C1 segment of cervical spinal cord (tissue), 14 donors: Measurements from ENCODE around the gene TARBP2.

ENCODE experiments used
- DNase-seq, 14 donors: peaks; one replicate each; lab custom pipeline; 2025; lab: John Stamatoyannopoulos, UW

Gene TARBP2

GRCh38 chr12:53495903-53496751 lies 5.0 kb upstream of the TARBP2 start:
- DNase-seq = peak in 3 of 14 donors; percentile 10 to 40 (median 14)

GRCh38 chr12:53496752-53497032 lies 4.4 kb upstream of the TARBP2 start:
- DNase-seq = no peak

- no peak for DNase-seq
Observed at GRCh38 chr12:53497461-53497860, 3.6 kb upstream of the TARBP2 start.

DNA sequence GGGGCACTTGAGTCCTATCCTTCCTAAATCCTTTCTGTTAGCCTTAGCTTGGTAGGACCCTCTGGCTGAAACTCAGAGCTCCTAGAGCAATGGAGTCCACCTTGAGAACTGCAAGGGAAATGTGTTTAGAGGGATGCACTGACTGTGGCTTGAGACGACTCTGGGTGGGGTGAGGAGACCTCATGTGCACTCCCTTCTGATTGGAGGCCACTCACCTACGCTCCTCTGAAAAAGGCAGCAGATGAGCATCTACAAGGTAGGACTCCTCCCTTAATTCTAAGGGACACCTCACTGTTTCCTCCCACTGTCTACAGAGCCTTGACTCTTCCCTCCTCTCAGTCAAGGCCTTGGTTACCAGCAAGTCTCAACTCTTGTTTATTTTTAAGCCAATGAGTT lies 2.9 kb upstream of the TARBP2 start:
- peak in 1 of 14 donors; percentile 60 for DNase-seq

DNA sequence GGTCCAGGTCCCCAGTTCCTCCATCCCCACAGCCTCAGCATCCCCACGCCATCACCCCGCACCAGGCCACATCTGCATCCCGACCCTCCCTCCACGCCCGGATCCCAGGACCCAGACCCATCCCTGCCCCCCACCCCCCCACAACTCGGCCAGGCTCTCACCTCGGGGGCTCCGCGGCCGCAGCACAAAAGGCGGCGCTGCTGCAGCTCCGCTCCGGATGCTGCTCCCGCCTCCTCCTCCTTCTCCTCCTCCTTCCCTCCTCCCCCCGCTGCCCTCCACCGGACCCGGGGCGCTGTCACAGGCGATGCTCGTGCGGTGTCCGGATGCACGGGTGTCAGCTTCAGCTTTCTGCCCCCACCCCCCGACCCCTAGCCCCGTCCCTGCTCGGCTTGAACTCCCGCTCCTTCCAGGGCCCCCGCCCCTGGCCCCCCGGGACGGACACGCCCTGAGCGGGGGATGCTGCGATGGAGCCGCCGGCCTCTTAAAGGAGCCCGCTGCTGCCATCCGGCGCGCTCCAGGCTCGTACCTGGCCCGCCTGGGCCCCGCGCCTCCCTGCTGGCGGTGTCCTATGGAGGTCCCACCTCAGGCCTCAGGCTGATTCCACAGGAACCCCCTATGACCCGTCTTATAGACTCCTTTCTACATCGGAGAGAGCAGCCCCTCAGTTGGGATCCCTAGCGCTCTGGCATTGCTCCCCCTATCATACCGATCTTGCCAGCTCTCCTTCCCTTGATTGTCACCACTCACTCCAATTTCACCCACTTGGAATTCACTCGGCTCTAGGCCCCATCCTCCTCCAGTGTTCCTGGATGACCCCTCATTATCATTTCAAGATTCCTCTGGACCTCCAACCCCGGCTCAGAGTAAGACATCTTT lies 1.6 kb upstream of the TARBP2 start, which contains the start of gene MAP3K12:
Gene MAP3K12, minus strand, starts transcription at position 193 of the 876 bp plus-strand sequence. CDS start 12,067 bp downstream, outside the sequence.
- DNase-seq = peak in 13 of 14 donors; percentile 18 to 89 (median 65)

DNA sequence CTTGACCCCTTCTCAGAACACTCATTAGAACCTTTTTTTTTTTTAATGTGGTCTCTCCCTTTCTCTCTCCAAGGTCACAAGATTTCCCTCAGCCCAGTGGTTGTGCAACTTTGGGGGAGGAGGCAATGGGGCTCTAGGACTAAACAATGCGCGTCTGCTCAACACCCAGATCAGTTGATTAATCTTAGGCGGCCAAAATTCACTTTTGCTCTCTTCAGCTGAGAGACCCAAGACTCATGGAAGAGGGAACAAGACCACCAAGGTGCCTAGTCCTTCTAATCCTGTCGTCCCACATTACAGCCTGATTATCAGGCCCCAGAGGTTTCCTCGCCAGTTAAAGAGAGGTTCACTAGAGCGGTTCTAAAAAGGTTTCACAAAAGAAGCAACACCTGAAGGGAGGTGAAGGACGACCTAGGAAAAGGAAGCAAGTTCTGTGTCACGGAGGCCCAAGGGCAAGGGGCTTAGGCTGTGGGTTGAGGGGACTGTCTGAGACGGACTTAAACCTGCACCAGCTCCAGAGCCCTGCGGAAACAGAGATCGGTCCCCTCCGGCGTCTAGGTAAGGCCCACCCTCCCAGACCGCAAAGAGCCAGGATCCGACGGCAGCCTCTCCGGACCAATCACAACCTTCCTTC lies 824 bp upstream of the TARBP2 start:
- peak in 4 of 14 donors; percentile 43 to 83 (median 61) for DNase-seq

DNA sequence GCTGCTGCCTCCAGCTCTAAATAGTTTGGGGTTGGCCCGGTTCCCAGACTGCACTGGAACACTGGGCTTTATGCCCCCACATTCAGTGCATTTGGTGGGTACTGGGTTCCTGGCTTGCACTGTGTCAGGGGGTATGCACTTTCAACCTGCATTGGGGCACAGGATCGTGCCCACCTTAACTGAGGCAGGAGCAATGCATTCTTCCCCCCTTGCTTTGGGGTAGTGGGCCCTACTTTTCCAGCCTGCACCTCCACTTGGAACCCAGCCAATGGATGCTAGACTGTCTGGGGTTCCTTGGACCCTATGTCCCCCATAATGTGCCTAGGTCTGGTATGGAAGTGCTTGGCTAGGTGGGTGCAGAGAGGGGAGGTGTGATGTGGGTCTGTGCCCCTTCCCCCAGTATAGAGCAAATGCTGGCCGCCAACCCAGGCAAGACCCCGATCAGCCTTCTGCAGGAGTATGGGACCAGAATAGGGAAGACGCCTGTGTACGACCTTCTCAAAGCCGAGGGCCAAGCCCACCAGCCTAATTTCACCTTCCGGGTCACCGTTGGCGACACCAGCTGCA lies 615 bp downstream of the TARBP2 start:
- peak in 2 of 14 donors; percentile 41 to 52 for DNase-seq

- no peak for DNase-seq
Observed at GRCh38 chr12:53502331-53502730, 1.2 kb downstream of the TARBP2 start.

DNA sequence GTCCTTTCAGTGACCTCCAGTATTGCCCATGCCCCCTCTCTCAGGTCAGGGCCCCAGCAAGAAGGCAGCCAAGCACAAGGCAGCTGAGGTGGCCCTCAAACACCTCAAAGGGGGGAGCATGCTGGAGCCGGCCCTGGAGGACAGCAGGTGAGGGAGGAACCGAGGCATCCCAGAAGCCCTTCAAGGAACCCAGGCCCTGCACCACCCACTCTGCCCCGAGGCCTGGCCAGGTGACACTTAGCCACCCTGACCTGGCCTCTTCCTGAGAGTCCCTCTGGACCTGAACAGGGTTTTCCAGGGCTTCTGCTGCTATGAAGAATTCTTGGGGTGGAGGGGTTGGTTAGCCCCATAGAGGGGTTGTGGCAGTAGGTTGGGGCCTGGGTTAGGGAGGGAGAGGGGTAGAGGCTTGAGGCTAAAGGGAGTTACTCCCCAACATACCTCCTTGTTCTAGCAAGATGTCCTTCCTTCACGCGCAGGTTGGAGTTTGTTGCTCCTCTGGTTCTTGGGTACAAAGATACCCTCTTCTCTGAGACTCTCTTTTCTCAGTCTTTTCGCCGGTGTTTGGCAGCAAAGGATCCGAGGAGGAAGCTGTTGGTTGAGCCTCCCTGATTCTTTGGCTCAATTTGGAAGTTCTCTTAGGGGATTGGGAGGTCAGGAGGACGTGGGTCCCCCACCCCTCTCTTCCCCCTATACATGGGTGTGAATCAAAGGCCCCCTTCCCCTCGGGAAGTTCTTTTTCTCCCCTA lies 2.1 kb downstream of the TARBP2 start:
- DNase-seq = no peak

DNA sequence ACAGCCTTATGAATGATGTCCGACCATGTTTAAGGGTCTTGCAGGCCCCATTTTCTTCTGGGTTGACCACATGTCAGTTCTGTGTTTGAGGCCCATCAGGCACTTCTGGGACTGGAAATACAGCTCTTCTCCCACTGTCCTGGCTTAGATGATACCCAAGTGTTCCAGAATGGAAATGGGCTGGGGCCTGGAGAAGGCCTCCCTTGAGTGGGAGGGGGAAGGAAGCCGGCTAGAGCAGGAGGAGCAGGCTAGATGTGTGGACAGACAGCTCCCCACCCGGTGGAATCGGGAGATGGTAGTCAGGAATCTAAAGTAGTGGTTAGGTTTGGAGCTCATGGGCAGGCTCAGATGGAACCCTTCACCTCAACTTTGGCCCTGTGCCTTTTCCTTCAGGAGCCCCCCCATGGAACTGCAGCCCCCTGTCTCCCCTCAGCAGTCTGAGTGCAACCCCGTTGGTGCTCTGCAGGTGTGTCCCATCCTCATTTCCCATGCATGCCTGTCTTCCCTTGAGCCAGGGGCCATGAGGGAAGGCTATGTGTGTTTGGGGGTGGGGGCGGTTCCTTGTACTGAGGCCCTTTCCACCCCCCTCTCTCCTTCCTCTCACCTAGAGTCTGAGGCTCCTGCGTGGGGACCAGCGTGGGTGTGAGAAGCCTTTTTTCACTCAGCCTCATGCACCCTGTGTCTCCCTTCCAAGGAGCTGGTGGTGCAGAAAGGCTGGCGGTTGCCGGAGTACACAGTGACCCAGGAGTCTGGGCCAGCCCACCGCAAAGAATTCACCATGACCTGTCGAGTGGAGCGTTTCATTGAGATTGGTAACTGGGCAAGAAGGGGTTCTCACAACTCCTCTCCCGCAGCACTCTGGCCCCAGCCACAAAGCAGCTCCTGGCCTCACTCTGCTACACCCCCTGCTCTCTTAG lies 3.2 kb downstream of the TARBP2 start:
- DNase-seq = no peak

- peak in 9 of 14 donors; percentile 21 to 90 (median 35) for DNase-seq
Observed at GRCh38 chr12:53505086-53505485, 4.0 kb downstream of the TARBP2 start.

DNA sequence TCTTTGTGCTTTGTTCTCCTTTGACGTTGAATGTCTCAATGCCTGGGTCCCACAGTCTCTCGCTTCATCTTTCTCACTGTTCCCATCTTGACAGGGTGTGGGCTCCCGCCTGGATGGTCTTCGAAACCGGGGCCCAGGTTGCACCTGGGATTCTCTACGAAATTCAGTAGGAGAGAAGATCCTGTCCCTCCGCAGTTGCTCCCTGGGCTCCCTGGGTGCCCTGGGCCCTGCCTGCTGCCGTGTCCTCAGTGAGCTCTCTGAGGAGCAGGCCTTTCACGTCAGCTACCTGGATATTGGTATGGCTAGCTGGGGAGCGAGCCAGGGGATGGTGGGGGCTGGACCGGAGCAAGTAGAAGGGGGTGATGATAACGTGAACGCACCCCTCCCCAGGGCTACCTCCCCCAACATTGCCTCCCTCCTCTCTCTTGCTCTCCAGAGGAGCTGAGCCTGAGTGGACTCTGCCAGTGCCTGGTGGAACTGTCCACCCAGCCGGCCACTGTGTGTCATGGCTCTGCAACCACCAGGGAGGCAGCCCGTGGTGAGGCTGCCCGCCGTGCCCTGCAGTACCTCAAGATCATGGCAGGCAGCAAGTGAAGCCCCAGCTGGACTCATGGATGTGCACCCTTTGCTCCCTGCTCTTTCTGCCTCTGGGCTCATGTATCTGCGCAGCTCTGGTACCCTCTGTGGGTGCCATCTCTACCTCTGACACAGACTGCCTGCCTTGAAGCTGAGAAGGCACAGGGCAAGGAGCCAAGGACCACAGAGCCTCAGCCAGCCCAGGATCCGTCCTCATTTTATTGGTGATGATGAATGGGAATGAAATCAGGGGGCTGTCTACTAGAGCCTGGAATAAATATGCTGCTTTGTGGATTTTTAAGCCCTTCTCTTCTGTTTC lies 4.7 kb downstream of the TARBP2 start:
- peak in 1 of 14 donors; percentile 46 for DNase-seq

DNA sequence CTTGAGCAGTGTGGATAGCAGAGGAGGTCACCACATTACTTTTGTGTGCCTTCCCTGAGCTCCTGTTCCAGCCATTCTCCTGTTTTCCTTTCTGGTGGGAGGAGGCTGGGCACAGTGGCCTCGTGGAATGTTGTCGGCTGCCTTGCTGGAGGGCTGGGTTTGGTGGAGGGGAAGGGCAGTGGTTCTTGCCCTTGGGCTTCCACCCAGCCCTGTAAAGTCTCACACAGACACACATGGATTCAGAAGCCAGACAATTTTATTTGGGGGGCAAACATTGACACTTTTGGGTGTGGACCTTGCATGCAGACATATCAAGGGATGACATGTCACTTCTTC lies 5.3 kb downstream of the TARBP2 start:
- DNase-seq = no peak

DNA sequence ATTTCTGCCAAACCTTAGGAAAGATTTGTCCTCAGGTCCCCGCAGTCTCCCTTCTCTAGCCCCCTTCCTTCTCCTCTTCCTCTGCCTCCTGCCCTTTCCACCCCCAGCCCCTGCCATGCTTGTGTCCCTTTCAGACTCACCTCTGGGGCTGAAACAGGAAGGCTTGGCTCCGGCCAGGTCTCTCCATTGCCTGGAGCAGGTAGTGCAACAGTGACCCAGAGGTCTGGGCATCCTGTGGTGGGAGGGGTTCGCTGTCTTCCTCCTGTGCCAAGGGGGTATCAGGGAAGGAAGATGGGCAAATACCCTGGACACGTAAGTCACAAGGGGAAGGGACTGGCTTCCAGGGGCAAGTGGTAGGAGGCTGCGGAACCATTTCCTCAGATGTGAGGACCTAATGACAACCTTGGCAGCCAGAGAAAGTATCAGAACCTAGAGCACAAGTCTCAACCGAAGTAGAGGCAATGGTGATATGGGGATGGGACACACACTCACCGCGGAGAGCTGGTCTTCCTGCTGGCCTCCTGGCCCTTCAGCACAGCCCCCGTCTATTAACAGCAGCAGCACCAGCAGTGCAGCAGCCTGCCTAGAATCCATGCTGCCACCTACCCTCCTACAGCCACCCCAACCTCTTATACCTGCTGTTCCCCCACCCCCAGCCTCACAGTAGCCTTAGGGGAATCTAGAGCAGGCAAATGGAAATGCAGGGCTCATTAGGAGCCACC lies 6.0 kb downstream of the TARBP2 start, which contains the start of gene NPFF:
Gene NPFF, minus strand, starts transcription at position 604 of the 722 bp plus-strand sequence. Its CDS starts 10 bp downstream, at position 594.
- no peak for DNase-seq

- DNase-seq = no peak
Observed at GRCh38 chr12:53507603-53507885, 6.5 kb downstream of the TARBP2 start.

DNA sequence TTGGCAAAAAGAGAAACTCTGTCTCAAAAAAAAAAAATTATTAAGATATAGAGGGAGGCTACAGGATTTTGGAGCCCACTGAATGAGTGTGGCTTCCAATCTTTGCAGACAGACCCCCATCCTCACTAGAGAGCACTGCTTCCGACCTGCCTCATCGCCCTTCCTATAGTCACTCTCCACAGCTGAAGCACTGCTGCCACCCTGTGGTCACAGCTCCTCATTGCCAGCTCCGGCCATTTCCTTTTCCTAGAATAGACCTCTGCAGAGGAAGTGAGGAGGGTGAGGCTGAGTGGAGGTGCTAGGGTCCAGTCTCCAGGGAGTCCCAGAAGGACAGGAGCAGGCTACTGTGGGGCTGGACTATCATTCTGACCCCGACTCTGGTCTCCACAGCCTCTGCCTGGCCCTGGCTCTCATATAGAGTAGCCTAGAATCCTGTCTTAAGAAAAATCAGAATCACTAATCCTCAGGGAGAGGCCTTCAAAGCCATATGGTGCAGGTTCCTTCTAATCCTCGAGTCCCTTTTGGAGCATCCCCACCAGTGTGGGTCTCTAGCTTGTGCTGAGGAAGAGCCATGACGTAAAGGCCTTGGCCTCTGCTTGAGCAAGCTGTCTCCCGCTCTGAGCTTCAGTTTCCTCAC lies 7.6 kb downstream of the TARBP2 start:
- DNase-seq = peak in 13 of 14 donors; percentile 17 to 79 (median 73)

GRCh38 chr12:53510181-53510812 lies 9.2 kb downstream of the TARBP2 start:
- DNase-seq = no peak
